Hepatocyte (in vitro differentiated cells): ENCODE data around the gene SPATC1L. TPM values are rescaled to one million over a fixed set of nuclear protein-coding genes. Genes with fewer than 3 reads are reported as not detected.

ENCODE experiments used
- DNase-seq: peaks from one replicate; pipeline ENCODE4 v3.0.0-alpha.2; 2016; ENCODE audit warnings: low spot score
- H2AFZ ChIP-seq: fragments of 200-600 bp; sonication (generic); 2 replicates; pipeline ENCODE4 v1.6.0; 2016; ENCODE audit warnings: antibody characterized with exemption, mild to moderate bottlenecking
- H3K27ac ChIP-seq: fragments of 200-600 bp; sonication (generic); 2 replicates; pipeline ENCODE4 v1.5.1; 2016; ENCODE audit warnings: mild to moderate bottlenecking
- H3K27me3 ChIP-seq: fragments of 200-600 bp; sonication (generic); 2 replicates; pipeline ENCODE4 v1.6.1; 2016
- H3K36me3 ChIP-seq: fragments of 200-600 bp; sonication (generic); replicated peaks from 2 replicates; pipeline ENCODE4 v1.5.1; 2016; ENCODE audit warnings: low read depth; ENCODE audit not compliant: insufficient read depth
- H3K4me1 ChIP-seq: fragments of 200-600 bp; sonication (generic); 2 replicates; pipeline ENCODE4 v1.5.1; 2016; ENCODE audit warnings: mild to moderate bottlenecking, moderate library complexity; ENCODE audit not compliant: insufficient read depth
- H3K4me2 ChIP-seq: fragments of 200-600 bp; sonication (generic); 2 replicates; pipeline ENCODE4 v1.6.0; 2016
- H3K4me3 ChIP-seq: fragments of 200-600 bp; sonication (generic); 2 replicates; pipeline ENCODE4 v1.5.1; 2016; ENCODE audit warnings: mild to moderate bottlenecking
- H3K79me2 ChIP-seq: fragments of 200-600 bp; sonication (generic); 2 replicates; pipeline ENCODE4 v1.6.0; 2017; ENCODE audit warnings: mild to moderate bottlenecking
- H3K9me2 ChIP-seq: fragments of 200-600 bp; sonication (generic); replicated peaks from 2 replicates; pipeline ENCODE4 v1.6.0; 2017; ENCODE audit warnings: mild to moderate bottlenecking; ENCODE audit not compliant: insufficient read depth
- H3K9me3 ChIP-seq: fragments of 200-600 bp; sonication (generic); 2 replicates; pipeline ENCODE4 v1.5.1; 2016; ENCODE audit warnings: low read depth, mild to moderate bottlenecking
- H4K20me1 ChIP-seq: fragments of 200-600 bp; sonication (generic); 2 replicates; pipeline ENCODE4 v1.6.0; 2016; ENCODE audit warnings: mild to moderate bottlenecking; ENCODE audit not compliant: insufficient read depth, poor library complexity, severe bottlenecking
- CTCF ChIP-seq: fragments of 200-600 bp; sonication (generic); IDR thresholded peaks from 2 replicates; pipeline ENCODE4 v1.5.1; 2016; ENCODE audit warnings: antibody characterized with exemption, mild to moderate bottlenecking; ENCODE audit not compliant: poor library complexity
- EZH2 ChIP-seq: fragments of 200-600 bp; sonication (generic); IDR thresholded peaks from 2 replicates; pipeline ENCODE4 v1.6.1; 2016; ENCODE audit warnings: antibody characterized with exemption, mild to moderate bottlenecking, borderline replicate concordance
- EZH2phosphoT487 ChIP-seq: fragments of 200-600 bp; sonication (generic); IDR thresholded peaks from one replicate; pipeline ENCODE4 v1.6.1; 2018; ENCODE audit warnings: antibody characterized with exemption, mild to moderate bottlenecking, low read depth, moderate library complexity; ENCODE audit not compliant: unreplicated experiment, severe bottlenecking
- WGBS: methylation state at CpG from one replicate; pipeline ENCODE4 v1.1.6; 2016; ENCODE audit warnings: low lambda C conversion rate; ENCODE audit errors: missing lambda C conversion rate; 5-methylcytosine and 5-hydroxymethylcytosine counted together
- polyA plus RNA-seq: library from polyadenylated mRNA; unstranded; fragments of >200 nt; fragmentation: Nextera tagmentation; extraction: Ambion mirVana; gene quantifications from 2 replicates; pipeline ENCODE4 v1.2.1, GENCODE V29; 2016
- total RNA-seq: library from RNA; depleted of rRNA; stranded (reverse); fragments of >200 nt; gene quantifications from 2 replicates; pipeline ENCODE4 v1.2.3, GENCODE V29; 2014

The SPATC1L gene
- total and polyA plus RNA-seq, 2 experiments from 2014 or later, result 10.1 to 24.2 TPM

GRCh38 chr21:46196733-46197132 is 12.5 kb upstream of the SPATC1L start:
- Histone ChIP-seq H3K9me3 (no peaks in the 10 kb centered on the region), H3K27me3 (no peaks in the 10 kb centered on the region), H3K4me2 (no peak overlapping the region), H3K9me2 (no peaks in the 10 kb centered on the region), H3K79me2 (no peaks in the 10 kb centered on the region), H3K27ac (no peak overlapping the region), H3K4me3 (no peak overlapping the region), H4K20me1 (no peaks in the 10 kb centered on the region), H2AFZ (no peak overlapping the region), H3K36me3 (no peaks in the 10 kb centered on the region), H3K4me1 (no peaks in the 10 kb centered on the region)
- no peak for TF ChIP-seq CTCF
- no peak for TF ChIP-seq EZH2phosphoT487
- TF ChIP-seq EZH2, result no peak
- no peak for DNase-seq
- 90% methylated on average over 20 of the region's 20 CpGs for WGBS

- TF ChIP-seq EZH2, result no peak
- no peak for TF ChIP-seq EZH2phosphoT487
- no peak for TF ChIP-seq CTCF
- H3K9me3 ChIP-seq, result no peaks in the 10 kb centered on the region
- H3K79me2 ChIP-seq, result no peaks in the 10 kb centered on the region
- 91% methylated on average over 20 of the region's 20 CpGs for WGBS
- H3K4me1 ChIP-seq, result no peaks in the 10 kb centered on the region
- H3K36me3 ChIP-seq, result no peaks in the 10 kb centered on the region
- H3K9me2 ChIP-seq, result no peaks in the 10 kb centered on the region
- no peak overlapping the region for H3K27ac ChIP-seq
- peak; percentile 2 for DNase-seq
- H4K20me1 ChIP-seq, result no peaks in the 10 kb centered on the region
- no peaks in the 10 kb centered on the region for H3K27me3 ChIP-seq
- H3K4me2 ChIP-seq, result no peak overlapping the region
- no peak overlapping the region for H3K4me3 ChIP-seq
- no peak overlapping the region for H2AFZ ChIP-seq
Measured at GRCh38 chr21:46195595-46196195, 11.4 kb upstream of the SPATC1L start.

- H3K27me3 ChIP-seq, result no peaks in the 10 kb centered on the region
- peak; percentile 2 for DNase-seq
- no peak overlapping the region for H3K4me3 ChIP-seq
- H3K9me2 ChIP-seq, result no peaks in the 10 kb centered on the region
- no peak overlapping the region for H2AFZ ChIP-seq
- H3K9me3 ChIP-seq, result no peaks in the 10 kb centered on the region
- no peak for TF ChIP-seq EZH2phosphoT487
- no peak for TF ChIP-seq CTCF
- TF ChIP-seq EZH2, result no peak
- peaks cover 5% of the 10 kb centered on the region for H3K4me1 ChIP-seq
- WGBS, result 98% methylated on average over 34 of the region's 34 CpGs
- no peaks in the 10 kb centered on the region for H3K36me3 ChIP-seq
- no peak overlapping the region for H3K4me2 ChIP-seq
- no peaks in the 10 kb centered on the region for H4K20me1 ChIP-seq
- no peaks in the 10 kb centered on the region for H3K79me2 ChIP-seq
- H3K27ac ChIP-seq, result no peak overlapping the region
Measured at GRCh38 chr21:46194374-46195334, 10.4 kb upstream of the SPATC1L start.
